Measurements from ENCODE around the gene TEKT3. TPM values are rescaled to one million over a fixed set of nuclear protein-coding genes. Genes with fewer than 3 reads are reported as not detected.

Gene TEKT3
- polyA plus RNA-seq, 2 donors, result 0.10 to 0.21 TPM

DNA sequence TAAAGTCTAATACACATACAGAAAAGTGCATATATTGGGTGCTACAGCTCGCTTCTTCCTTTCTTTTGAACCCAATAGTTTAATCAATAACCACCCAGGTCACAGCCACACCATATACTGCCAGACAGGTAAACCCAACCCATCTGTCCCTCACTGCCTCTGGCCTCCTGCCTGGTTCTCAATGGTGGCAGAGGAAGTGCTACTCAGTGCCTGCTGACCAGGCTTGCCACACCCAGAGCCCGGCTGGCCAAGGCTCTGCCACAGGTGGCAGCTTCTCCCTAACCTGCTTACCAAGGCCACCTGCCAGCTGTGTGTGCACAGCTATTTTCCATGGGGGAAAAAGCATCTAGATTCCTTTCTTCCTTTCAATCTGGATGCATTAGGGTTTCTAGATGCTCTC lies 76.9 kb downstream of the TEKT3 start:
- 34 to 59% methylated on average over 2 of the region's 2 CpGs for whole genome bisulfite sequencing, 2 donors
- H3K9me3 ChIP-seq (ENCODE audit: control insufficient read depth in 2 of 2, insufficient read depth in 1 of 2, low read depth in 1 of 2, low read length in 1 of 2), result no peaks in the 10 kb centered on the region
- peaks cover 0 to 9% of the 10 kb centered on the region in 2 donors for H3K4me1 ChIP-seq (ENCODE audit: control insufficient read depth in 2 of 2, insufficient read depth in 2 of 2, low read length in 1 of 2)
- peaks cover 0 to 3% of the 10 kb centered on the region in 2 donors for H3K27me3 ChIP-seq (ENCODE audit: control insufficient read depth in 1 of 2, insufficient read depth in 2 of 2, low read length in 2 of 2)
- peak overlapping the region; percentile 12 to 45 for H3K27ac ChIP-seq (ENCODE audit: low read depth in 2 of 2, low read length in 1 of 2)
- peak overlapping the region; percentile 13 to 34 for H3K4me3 ChIP-seq (ENCODE audit: low read depth in 1 of 2, low read length in 2 of 2)
- H3K36me3 ChIP-seq (ENCODE audit: control insufficient read depth in 2 of 2, insufficient read depth in 2 of 2, low read length in 1 of 2), result no peaks in the 10 kb centered on the region

DNA sequence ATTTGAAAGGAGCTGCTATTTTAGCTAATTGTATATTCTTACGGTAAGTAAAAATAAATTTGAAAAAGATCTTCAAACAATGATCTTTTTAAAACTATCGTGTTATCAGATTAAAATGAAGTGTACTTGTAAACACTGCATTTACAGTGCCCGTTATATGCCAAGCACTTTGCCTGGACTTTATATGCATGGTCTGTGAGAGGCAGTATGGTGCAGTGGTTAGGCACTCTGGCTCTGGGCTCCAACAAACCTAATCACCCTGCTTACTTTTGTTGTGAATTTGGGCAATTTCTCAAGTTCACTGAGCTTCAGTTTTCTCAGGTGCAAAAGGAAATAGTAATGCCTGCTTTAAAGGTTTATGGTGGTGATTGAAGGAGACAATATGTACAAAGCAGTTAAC lies 77.7 kb downstream of the TEKT3 start:
- H3K36me3 ChIP-seq (ENCODE audit: control insufficient read depth in 2 of 2, insufficient read depth in 2 of 2, low read length in 1 of 2), result no peaks in the 10 kb centered on the region
- no peaks in the 10 kb centered on the region for H3K9me3 ChIP-seq (ENCODE audit: control insufficient read depth in 2 of 2, insufficient read depth in 1 of 2, low read depth in 1 of 2, low read length in 1 of 2)
- H3K27me3 ChIP-seq (ENCODE audit: control insufficient read depth in 1 of 2, insufficient read depth in 2 of 2, low read length in 2 of 2), result peaks cover 0 to 3% of the 10 kb centered on the region in 2 donors
- no peak overlapping the region for H3K4me3 ChIP-seq (ENCODE audit: low read depth in 1 of 2, low read length in 2 of 2)
- peaks cover 0 to 9% of the 10 kb centered on the region in 2 donors for H3K4me1 ChIP-seq (ENCODE audit: control insufficient read depth in 2 of 2, insufficient read depth in 2 of 2, low read length in 1 of 2)
- 30 to 37% methylated on average over 3 of the region's 3 CpGs for WGBS, 2 donors
- H3K27ac ChIP-seq (ENCODE audit: low read depth in 2 of 2, low read length in 1 of 2), result peak overlapping the region in 1 of 2 donors; percentile 92

DNA sequence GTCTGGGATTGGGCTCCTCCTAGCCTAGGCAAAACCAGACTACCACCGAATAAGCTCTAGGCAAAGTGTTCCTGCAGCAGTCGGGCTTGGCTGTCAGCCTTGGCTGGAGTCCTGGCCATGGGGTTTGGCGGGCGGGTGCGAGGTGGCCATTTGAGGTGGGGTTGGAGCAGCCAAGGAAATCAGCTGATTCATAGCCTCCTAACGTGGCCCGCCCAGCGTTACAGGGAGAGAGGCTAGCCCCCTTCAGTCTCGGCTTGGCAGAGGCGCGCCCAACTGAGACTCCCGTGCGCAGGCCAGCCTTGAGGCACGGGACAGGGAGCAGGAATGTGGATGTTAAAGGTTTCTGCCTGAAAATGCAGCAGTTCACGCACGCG lies 78.2 kb downstream of the TEKT3 start:
- Histone ChIP-seq H3K4me1 (ENCODE audit: control insufficient read depth in 2 of 2, insufficient read depth in 2 of 2, low read length in 1 of 2) (peaks cover 0 to 9% of the 10 kb centered on the region in 2 donors), H3K4me3 (ENCODE audit: low read depth in 1 of 2, low read length in 2 of 2) (peak overlapping the region; percentile 38 to 40), H3K27ac (ENCODE audit: low read depth in 2 of 2, low read length in 1 of 2) (peak overlapping the region; percentile 89 to 92), H3K9me3 (ENCODE audit: control insufficient read depth in 2 of 2, insufficient read depth in 1 of 2, low read depth in 1 of 2, low read length in 1 of 2) (no peaks in the 10 kb centered on the region), H3K27me3 (ENCODE audit: control insufficient read depth in 1 of 2, insufficient read depth in 2 of 2, low read length in 2 of 2) (peaks cover 0 to 3% of the 10 kb centered on the region in 2 donors), H3K36me3 (ENCODE audit: control insufficient read depth in 2 of 2, insufficient read depth in 2 of 2, low read length in 1 of 2) (no peaks in the 10 kb centered on the region)
- WGBS, 2 donors, result 3% methylated on average over 17 of the region's 17 CpGs

DNA sequence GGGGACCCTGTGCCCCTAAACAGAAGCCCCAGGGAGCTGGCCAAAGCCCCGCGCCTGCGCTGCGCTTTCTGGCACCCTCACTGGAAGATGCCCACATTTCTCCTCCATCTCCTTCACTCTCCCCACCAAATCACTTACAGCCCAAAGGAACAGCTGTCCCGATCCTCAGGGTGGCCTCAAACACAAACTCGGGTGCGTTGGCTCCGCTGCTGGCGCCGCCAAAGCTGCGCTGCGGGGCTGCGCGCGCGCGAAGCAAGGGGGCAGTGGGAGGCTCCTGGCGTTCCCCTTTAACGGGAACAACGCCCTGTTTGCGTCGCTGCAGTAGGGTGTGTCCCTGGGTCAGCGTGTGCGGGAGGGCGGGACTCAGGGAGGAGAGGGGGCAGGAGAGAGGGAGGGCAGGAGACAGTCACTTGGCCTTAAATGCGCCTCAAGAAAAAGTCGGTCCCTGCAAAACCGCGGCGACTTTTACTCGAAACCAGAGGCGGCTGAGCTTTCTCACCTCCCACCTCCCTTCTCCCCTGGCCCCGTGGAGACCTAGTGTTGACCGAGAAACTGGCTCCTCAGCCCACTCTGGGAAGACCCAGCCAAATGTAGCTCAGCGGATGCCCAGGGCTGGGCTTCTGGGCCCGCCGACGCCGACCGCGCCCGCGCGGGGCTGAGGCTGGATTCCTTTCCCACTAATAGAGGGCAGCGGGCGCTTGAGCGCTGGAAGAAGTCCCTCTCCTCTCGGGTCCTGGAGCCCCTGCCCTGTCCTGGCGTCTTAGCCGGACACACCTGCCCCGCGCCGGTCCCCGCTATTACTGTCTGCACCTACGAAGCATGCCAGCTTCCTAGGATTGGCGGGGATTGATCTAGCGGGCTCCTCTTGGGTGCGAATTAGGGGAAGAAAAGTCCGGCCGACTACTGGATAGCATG lies 78.8 kb downstream of the TEKT3 start:
- H3K4me3 ChIP-seq (ENCODE audit: low read depth in 1 of 2, low read length in 2 of 2), result peak overlapping the region; percentile 40 to 62
- peak overlapping the region; percentile 93 for H3K27ac ChIP-seq (ENCODE audit: low read depth in 2 of 2, low read length in 1 of 2)
- peaks cover 0 to 3% of the 10 kb centered on the region in 2 donors for H3K27me3 ChIP-seq (ENCODE audit: control insufficient read depth in 1 of 2, insufficient read depth in 2 of 2, low read length in 2 of 2)
- whole genome bisulfite sequencing, 2 donors, result 2 to 3% methylated on average over 60 of the region's 60 CpGs
- peaks cover 0 to 9% of the 10 kb centered on the region in 2 donors for H3K4me1 ChIP-seq (ENCODE audit: control insufficient read depth in 2 of 2, insufficient read depth in 2 of 2, low read length in 1 of 2)
- no peaks in the 10 kb centered on the region for H3K36me3 ChIP-seq (ENCODE audit: control insufficient read depth in 2 of 2, insufficient read depth in 2 of 2, low read length in 1 of 2)
- no peaks in the 10 kb centered on the region for H3K9me3 ChIP-seq (ENCODE audit: control insufficient read depth in 2 of 2, insufficient read depth in 1 of 2, low read depth in 1 of 2, low read length in 1 of 2)

DNA sequence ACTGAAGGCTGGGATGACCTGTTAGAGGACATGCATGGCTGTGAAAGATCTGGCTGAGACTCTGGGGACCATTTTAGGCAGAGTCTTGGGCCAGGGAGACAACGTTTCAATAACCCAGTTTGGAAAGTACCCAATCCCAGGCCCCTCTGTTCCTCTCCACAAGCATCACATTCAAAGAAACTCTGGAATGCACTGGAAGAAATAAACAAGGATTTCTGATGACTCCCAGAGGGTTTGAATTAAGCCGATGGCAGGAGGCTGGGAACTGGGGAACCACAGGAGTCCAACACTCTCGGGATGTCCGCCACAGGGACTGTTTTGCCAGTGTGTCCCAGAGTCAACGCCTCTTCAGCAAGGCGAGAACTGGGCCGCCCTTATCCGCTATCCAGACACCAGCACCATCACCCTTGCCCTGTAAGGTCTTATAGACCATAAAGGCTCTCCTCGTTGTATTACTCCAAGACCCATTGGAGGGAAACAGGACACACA lies 79.6 kb downstream of the TEKT3 start:
- 8 to 9% methylated on average over 9 of the region's 9 CpGs for WGBS, 2 donors
- Histone ChIP-seq H3K27ac (ENCODE audit: low read depth in 2 of 2, low read length in 1 of 2) (peak overlapping the region; percentile 93), H3K4me1 (ENCODE audit: control insufficient read depth in 2 of 2, insufficient read depth in 2 of 2, low read length in 1 of 2) (peaks cover 0 to 9% of the 10 kb centered on the region in 2 donors), H3K9me3 (ENCODE audit: control insufficient read depth in 2 of 2, insufficient read depth in 1 of 2, low read depth in 1 of 2, low read length in 1 of 2) (no peaks in the 10 kb centered on the region), H3K27me3 (ENCODE audit: control insufficient read depth in 1 of 2, insufficient read depth in 2 of 2, low read length in 2 of 2) (peaks cover 0 to 3% of the 10 kb centered on the region in 2 donors), H3K36me3 (ENCODE audit: control insufficient read depth in 2 of 2, insufficient read depth in 2 of 2, low read length in 1 of 2) (no peaks in the 10 kb centered on the region), H3K4me3 (ENCODE audit: low read depth in 1 of 2, low read length in 2 of 2) (peak overlapping the region; percentile 40 to 62)

DNA sequence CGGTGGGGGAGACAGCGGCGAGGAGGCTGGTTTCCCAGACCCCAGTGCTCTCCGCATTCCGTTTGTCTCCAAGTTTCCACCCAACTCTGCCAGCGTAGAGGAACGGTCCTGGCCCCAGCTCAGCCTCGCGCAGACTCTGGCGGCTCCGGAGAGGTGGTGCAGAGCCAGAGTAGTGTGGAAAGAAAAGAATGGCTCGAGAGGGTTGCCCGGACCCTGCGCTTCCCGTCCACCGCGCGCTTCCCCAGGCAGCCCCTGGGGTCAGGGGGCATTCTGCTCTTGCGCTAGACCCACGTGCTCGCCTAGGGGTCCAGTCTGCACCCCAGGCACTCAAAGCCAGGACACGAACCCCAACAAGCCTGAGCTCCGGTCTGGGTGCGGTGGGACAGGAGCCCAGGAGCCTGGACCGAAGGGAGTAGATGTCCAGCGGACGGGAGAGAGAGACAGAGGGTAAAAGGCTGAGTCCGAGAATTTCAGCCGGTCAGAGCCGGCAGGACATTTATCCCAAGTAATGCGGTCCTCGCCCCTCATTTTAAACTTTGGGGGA lies 80.1 kb downstream of the TEKT3 start:
- Histone ChIP-seq H3K27ac (ENCODE audit: low read depth in 2 of 2, low read length in 1 of 2) (peak overlapping the region; percentile 93), H3K9me3 (ENCODE audit: control insufficient read depth in 2 of 2, insufficient read depth in 1 of 2, low read depth in 1 of 2, low read length in 1 of 2) (no peaks in the 10 kb centered on the region), H3K36me3 (ENCODE audit: control insufficient read depth in 2 of 2, insufficient read depth in 2 of 2, low read length in 1 of 2) (no peaks in the 10 kb centered on the region), H3K27me3 (ENCODE audit: control insufficient read depth in 1 of 2, insufficient read depth in 2 of 2, low read length in 2 of 2) (peaks cover 0 to 3% of the 10 kb centered on the region in 2 donors), H3K4me1 (ENCODE audit: control insufficient read depth in 2 of 2, insufficient read depth in 2 of 2, low read length in 1 of 2) (peaks cover 0 to 9% of the 10 kb centered on the region in 2 donors), H3K4me3 (ENCODE audit: low read depth in 1 of 2, low read length in 2 of 2) (peak overlapping the region; percentile 40 to 62)
- 4 to 6% methylated on average over 32 of the region's 32 CpGs for WGBS, 2 donors

DNA sequence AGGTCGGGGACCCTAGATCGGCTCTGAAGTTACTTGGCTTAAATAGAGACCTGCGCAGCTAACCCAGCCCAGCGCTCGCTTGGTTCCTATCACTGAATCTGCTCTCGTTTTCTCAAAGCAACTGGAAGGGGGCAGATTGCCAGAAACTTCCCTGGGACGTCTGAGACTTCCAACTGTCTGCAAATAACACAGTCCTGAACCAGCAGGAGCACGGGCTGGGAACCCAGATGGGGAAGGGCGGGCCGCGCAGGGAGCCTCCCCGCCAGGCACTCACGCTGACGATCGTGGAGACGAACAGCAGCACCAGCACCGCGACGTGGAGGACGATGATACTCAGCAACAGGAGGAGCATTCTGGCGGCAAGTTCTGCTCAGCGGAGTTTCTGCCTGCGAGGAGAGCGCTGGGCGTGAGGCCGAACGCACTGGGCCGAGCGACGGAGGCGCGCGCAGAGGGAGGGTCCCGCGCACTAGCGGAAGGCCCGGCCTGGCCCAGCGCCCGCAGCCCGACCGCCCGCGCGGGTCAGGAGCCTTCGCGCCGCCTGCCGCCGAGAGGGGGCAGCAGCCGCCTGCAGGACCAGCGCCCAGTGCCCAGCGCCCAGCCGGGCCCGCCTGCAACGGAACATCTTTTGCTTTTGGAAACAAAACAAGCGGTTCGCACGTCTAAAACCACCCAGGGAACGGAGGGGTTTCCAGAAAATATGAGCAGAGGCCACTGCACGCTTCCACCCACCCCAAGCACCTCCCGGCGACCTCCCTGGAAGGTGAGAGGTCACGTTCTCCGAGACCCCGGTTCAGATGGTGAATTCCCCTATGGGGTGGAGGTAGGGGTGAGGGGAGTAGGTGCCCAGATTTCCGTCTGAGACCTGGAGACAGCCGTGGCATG lies 80.8 kb downstream of the TEKT3 start:
- H3K4me1 ChIP-seq (ENCODE audit: control insufficient read depth in 2 of 2, insufficient read depth in 2 of 2, low read length in 1 of 2), result peaks cover 0 to 11% of the 10 kb centered on the region in 2 donors
- peak overlapping the region; percentile 40 to 62 for H3K4me3 ChIP-seq (ENCODE audit: low read depth in 1 of 2, low read length in 2 of 2)
- WGBS, 2 donors, result 1% methylated on average over 54 to 67 of the region's 67 CpGs
- no peaks in the 10 kb centered on the region for H3K9me3 ChIP-seq (ENCODE audit: control insufficient read depth in 2 of 2, insufficient read depth in 1 of 2, low read depth in 1 of 2, low read length in 1 of 2)
- peak overlapping the region; percentile 93 for H3K27ac ChIP-seq (ENCODE audit: low read depth in 2 of 2, low read length in 1 of 2)
- peaks cover 0 to 3% of the 10 kb centered on the region in 2 donors for H3K27me3 ChIP-seq (ENCODE audit: control insufficient read depth in 1 of 2, insufficient read depth in 2 of 2, low read length in 2 of 2)
- peaks cover 0 to 2% of the 10 kb centered on the region in 2 donors for H3K36me3 ChIP-seq (ENCODE audit: control insufficient read depth in 2 of 2, insufficient read depth in 2 of 2, low read length in 1 of 2)

DNA sequence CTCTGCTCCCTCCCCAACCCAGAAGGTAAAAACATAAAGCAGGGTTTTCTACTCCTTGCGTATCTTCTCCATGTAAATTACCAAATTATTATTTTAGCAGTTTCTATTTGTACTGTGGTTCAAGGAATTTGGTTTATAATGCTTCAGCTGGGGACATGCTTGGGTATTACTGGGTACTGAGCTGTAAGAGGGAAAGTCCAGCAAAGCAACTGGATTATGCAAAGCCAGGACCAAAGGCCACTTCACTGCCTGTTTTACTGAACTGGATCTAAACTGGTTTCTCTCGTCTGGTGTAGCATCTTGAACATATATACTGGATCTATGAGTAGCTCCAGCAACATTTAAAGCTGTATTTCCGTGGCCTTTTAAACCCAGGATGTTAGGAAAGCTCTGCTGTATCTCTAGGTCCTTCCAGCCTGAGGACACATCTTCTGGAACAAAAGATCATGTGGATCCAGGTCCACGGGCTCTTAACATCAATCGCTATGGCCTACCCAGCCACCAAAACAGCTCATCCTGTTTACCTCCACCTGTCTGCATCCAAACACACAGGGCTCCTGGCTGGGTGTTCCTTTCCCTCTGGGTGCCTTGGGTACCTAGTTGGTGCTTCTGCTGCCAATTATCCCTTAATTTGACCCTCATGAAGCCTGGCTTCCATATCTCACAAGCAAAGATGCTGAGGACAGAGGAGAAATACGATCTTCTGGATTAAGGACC lies 83.4 kb downstream of the TEKT3 start:
- H3K4me1 ChIP-seq (ENCODE audit: control insufficient read depth in 2 of 2, insufficient read depth in 2 of 2, low read length in 1 of 2), result peaks cover 0 to 8% of the 10 kb centered on the region in 2 donors
- WGBS, 2 donors, result 80 to 81% methylated on average over 6 of the region's 6 CpGs

More for the DNA sequence above, 83.4 kb downstream of the TEKT3 start:
- H3K36me3 ChIP-seq (ENCODE audit: control insufficient read depth in 2 of 2, insufficient read depth in 2 of 2, low read length in 1 of 2), result peaks cover 0 to 2% of the 10 kb centered on the region in 2 donors
- no peaks in the 10 kb centered on the region for H3K9me3 ChIP-seq (ENCODE audit: control insufficient read depth in 2 of 2, insufficient read depth in 1 of 2, low read depth in 1 of 2, low read length in 1 of 2)
- H3K27ac ChIP-seq (ENCODE audit: low read depth in 2 of 2, low read length in 1 of 2), result peak overlapping the region in 1 of 2 donors; percentile 12
- no peaks in the 10 kb centered on the region for H3K27me3 ChIP-seq (ENCODE audit: control insufficient read depth in 1 of 2, insufficient read depth in 2 of 2, low read length in 2 of 2)
- no peak overlapping the region for H3K4me3 ChIP-seq (ENCODE audit: low read depth in 1 of 2, low read length in 2 of 2)

All from esophagus (tissue), 2 donors.